Astrocyte (in vitro differentiated cells and primary cell): ENCODE measurements around the gene PLAGL2.

Experiments used
- EZH2 ChIP-seq: IDR thresholded peaks from 2 replicates; pipeline ENCODE4 v1.6.1; 2012; ENCODE audit warnings: mild to moderate bottlenecking, low read length, inconsistent platforms; ENCODE audit not compliant: insufficient read depth
- TF ChIP-seq, protein P1 (sequence below): IDR thresholded peaks from 2 replicates; pipeline ENCODE4 v1.5.1; 2011; ENCODE audit warnings: low read depth, mild to moderate bottlenecking, inconsistent platforms, low read length, moderate library complexity; ENCODE audit not compliant: insufficient read depth

DNA sequence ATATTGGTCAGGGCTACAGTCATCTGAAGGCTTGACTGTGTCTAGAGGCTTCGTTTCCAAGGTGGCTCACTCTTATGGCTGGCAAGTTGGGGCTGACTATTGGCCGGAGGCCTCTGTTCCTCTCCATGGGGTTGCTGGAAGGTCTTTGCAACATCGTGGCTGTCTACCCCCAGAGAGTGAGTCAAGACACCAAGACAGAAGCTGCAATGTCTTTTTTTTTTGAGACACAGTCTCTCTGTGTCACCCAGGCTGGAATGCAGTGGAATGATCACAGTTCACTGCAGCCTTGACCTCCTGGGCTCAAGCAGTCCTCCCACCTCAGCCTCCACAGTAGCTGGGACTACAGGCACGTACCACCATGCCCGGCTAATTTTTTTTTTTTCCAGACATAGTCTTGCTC is 40.5 kb upstream of the PLAGL2 start:
- TF ChIP-seq, protein P1, sequence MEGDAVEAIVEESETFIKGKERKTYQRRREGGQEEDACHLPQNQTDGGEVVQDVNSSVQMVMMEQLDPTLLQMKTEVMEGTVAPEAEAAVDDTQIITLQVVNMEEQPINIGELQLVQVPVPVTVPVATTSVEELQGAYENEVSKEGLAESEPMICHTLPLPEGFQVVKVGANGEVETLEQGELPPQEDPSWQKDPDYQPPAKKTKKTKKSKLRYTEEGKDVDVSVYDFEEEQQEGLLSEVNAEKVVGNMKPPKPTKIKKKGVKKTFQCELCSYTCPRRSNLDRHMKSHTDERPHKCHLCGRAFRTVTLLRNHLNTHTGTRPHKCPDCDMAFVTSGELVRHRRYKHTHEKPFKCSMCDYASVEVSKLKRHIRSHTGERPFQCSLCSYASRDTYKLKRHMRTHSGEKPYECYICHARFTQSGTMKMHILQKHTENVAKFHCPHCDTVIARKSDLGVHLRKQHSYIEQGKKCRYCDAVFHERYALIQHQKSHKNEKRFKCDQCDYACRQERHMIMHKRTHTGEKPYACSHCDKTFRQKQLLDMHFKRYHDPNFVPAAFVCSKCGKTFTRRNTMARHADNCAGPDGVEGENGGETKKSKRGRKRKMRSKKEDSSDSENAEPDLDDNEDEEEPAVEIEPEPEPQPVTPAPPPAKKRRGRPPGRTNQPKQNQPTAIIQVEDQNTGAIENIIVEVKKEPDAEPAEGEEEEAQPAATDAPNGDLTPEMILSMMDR: no peak
- TF ChIP-seq EZH2: no peak
